A549 (cell line): ENCODE measurements around the gene KLHL36. TPM values are rescaled to one million over a fixed set of nuclear protein-coding genes. Genes with fewer than 3 reads are reported as not detected.

Experiments used
- ATAC-seq, 2 experiments: fragments of 200-7000 bp in 1 of 2; fragments of >200 bp in 1 of 2; cut with Nextera tagmentation in 1 of 2; cut with Tn5 transposase in 1 of 2; 3 replicates each; pipeline versions ENCODE4 v1.8.0 to v1.9.1; 2018 to 2020; ENCODE audit warnings: mild to moderate bottlenecking in 1 of 2, moderate library complexity in 1 of 2
- CTCF ChIA-PET: fragments of 300-600 bp; sonication (Branson Sonifier 250); formaldehyde crosslinking; extraction: SDS; loops from one replicate; lab custom pipeline; 2021; ENCODE audit warnings: antibody characterized with exemption, inconsistent platforms; lab: Yijun Ruan, JAX
- POLR2A ChIA-PET: fragments of 350-600 bp; formaldehyde crosslinking; extraction: SDS; loops from one replicate; lab custom pipeline; 2021; ENCODE audit warnings: antibody characterized with exemption, inconsistent platforms; lab: Yijun Ruan, JAX
- DNase-seq, 2 experiments: peaks; one replicate each; pipeline versions ENCODE4 v3.0.0 to v3.0.0-alpha.2; 2011 to 2016; ENCODE audit warnings: low read depth in 1 of 2, low spot score in 1 of 2
- FAIRE-seq: peaks from 2 replicates; lab custom pipeline; 2011; peaks lifted over from hg19 to GRCh38; lab: Jason Lieb, UNC
- H3K27ac ChIP-seq, 2 experiments: fragments of >200 bp; sonication (Bioruptor Twin); formaldehyde crosslinking; 3 replicates each; pipeline ENCODE4 v1.5.1; 2016 to 2017
- H3K4me1 ChIP-seq: fragments of >200 bp; sonication (Bioruptor Twin); formaldehyde crosslinking; 3 replicates; pipeline ENCODE4 v1.6.1; 2016
- H3K4me2 ChIP-seq: fragments of >200 bp; sonication (Bioruptor Twin); formaldehyde crosslinking; 3 replicates; pipeline ENCODE4 v1.6.1; 2016
- H3K4me3 ChIP-seq: fragments of >200 bp; sonication (Bioruptor Twin); formaldehyde crosslinking; 3 replicates; pipeline ENCODE4 v1.5.1; 2016
- H3K9me3 ChIP-seq: fragments of >200 bp; sonication (Bioruptor Twin); formaldehyde crosslinking; 3 replicates; pipeline ENCODE4 v1.6.1; 2016
- BCL3 ChIP-seq: fragments of >200 bp; sonication (Bioruptor Twin); formaldehyde crosslinking; IDR thresholded peaks from 3 replicates; pipeline ENCODE4 v1.6.1; 2016
- CBX2 ChIP-seq: fragments of 200-600 bp; sonication (generic); IDR thresholded peaks from 2 replicates; pipeline ENCODE4 v1.6.1; 2016; ENCODE audit warnings: low read depth, mild to moderate bottlenecking, borderline replicate concordance
- CBX8 ChIP-seq: fragments of 200-600 bp; sonication (generic); IDR thresholded peaks from 2 replicates; pipeline ENCODE4 v1.6.1; 2016
- CEBPB ChIP-seq, 2 experiments: fragments of >200 bp in 1 of 2; sonication (Bioruptor Twin) in 1 of 2; formaldehyde crosslinking in 1 of 2; IDR thresholded peaks; 2 replicates each; pipeline ENCODE4 v1.6.1; 2012 to 2016
- EHF ChIP-seq: fragments of 250-450 bp; sonication (Bioruptor Pico); IDR thresholded peaks from 2 replicates; pipeline ENCODE4 v1.5.0; 2020; ENCODE audit warnings: mild to moderate bottlenecking
- EHMT2 ChIP-seq: fragments of 200-600 bp; sonication (generic); IDR thresholded peaks from 2 replicates; pipeline ENCODE4 v1.6.1; 2016; ENCODE audit warnings: antibody characterized with exemption, low read depth, mild to moderate bottlenecking, moderate library complexity
- ELK1 ChIP-seq: fragments of 150-350 bp; IDR thresholded peaks from 2 replicates; pipeline ENCODE4 v1.6.1; 2014; ENCODE audit warnings: low read depth, mild to moderate bottlenecking, low read length
- FOSB ChIP-seq: fragments of 250-450 bp; sonication (Bioruptor Pico); IDR thresholded peaks from 2 replicates; pipeline ENCODE4 v1.5.0; 2020; ENCODE audit warnings: mild to moderate bottlenecking, moderate library complexity
- HDAC2 ChIP-seq: fragments of 200-600 bp; sonication (generic); IDR thresholded peaks from 2 replicates; pipeline ENCODE4 v1.6.1; 2016
- HMGXB4 ChIP-seq: fragments of 250-450 bp; sonication (Bioruptor Pico); IDR thresholded peaks from 2 replicates; pipeline ENCODE4 v1.5.0; 2021; ENCODE audit warnings: mild to moderate bottlenecking, moderate library complexity, borderline replicate concordance
- HOXA7 ChIP-seq: fragments of 250-450 bp; sonication (Bioruptor Pico); IDR thresholded peaks from 2 replicates; pipeline ENCODE4 v1.5.0; 2020; ENCODE audit warnings: mild to moderate bottlenecking, moderate library complexity
- HOXB13 ChIP-seq: fragments of 250-450 bp; sonication (Bioruptor Pico); IDR thresholded peaks from 2 replicates; pipeline ENCODE4 v1.5.0; 2020; ENCODE audit warnings: low read depth, mild to moderate bottlenecking, moderate library complexity
- JUNB ChIP-seq: fragments of >200 bp; sonication (Bioruptor Twin); formaldehyde crosslinking; IDR thresholded peaks from 2 replicates; pipeline ENCODE4 v1.6.1; 2016
- KDM1A ChIP-seq: fragments of 200-600 bp; sonication (generic); IDR thresholded peaks from 2 replicates; pipeline ENCODE4 v1.6.1; 2016; ENCODE audit warnings: low read depth, mild to moderate bottlenecking
- KDM5A ChIP-seq: fragments of 200-600 bp; sonication (generic); IDR thresholded peaks from 2 replicates; pipeline ENCODE4 v1.6.1; 2016; ENCODE audit warnings: antibody characterized with exemption, mild to moderate bottlenecking
- NPAS2 ChIP-seq: fragments of 250-450 bp; sonication (Bioruptor Pico); IDR thresholded peaks from 2 replicates; pipeline ENCODE4 v1.8.0; 2022; ENCODE audit warnings: mild to moderate bottlenecking, moderate library complexity, borderline replicate concordance
- PHF8 ChIP-seq: fragments of 200-600 bp; sonication (generic); IDR thresholded peaks from 2 replicates; pipeline ENCODE4 v1.6.1; 2016; ENCODE audit warnings: low read depth, mild to moderate bottlenecking, antibody characterized with exemption, moderate library complexity, borderline replicate concordance
- RAD21 ChIP-seq, 2 experiments: fragments of >200 bp in 1 of 2; sonication (Bioruptor Twin) in 1 of 2; formaldehyde crosslinking in 1 of 2; IDR thresholded peaks in 1 of 2; conservative IDR thresholded peaks in 1 of 2; 2 replicates in 1 of 2; 3 replicates in 1 of 2; pipeline ENCODE4 v1.6.1; 2012 to 2018; ENCODE audit warnings: inconsistent platforms in 1 of 2
- RARB ChIP-seq: fragments of 250-450 bp; sonication (Bioruptor Pico); IDR thresholded peaks from 2 replicates; pipeline ENCODE4 v1.8.0; 2021; ENCODE audit warnings: mild to moderate bottlenecking, moderate library complexity
- SMC3 ChIP-seq: fragments of >200 bp; sonication (Bioruptor Twin); formaldehyde crosslinking; IDR thresholded peaks from 3 replicates; pipeline ENCODE4 v1.6.1; 2018; ENCODE audit warnings: inconsistent platforms
- TP53 ChIP-seq: fragments of 250-450 bp; sonication (Bioruptor Pico); IDR thresholded peaks from 2 replicates; pipeline ENCODE4 v1.5.0; 2021; ENCODE audit warnings: mild to moderate bottlenecking, moderate library complexity
- USF2 ChIP-seq: fragments of 450-650 bp; IDR thresholded peaks from 2 replicates; pipeline ENCODE4 v1.6.1; 2014; ENCODE audit warnings: antibody characterized with exemption
- ZNF302 ChIP-seq: fragments of 250-450 bp; sonication (Bioruptor Pico); IDR thresholded peaks from 2 replicates; pipeline ENCODE4 v1.9.0; 2021; ENCODE audit warnings: inconsistent platforms, mild to moderate bottlenecking, moderate library complexity
- ZSCAN20 ChIP-seq: fragments of 250-450 bp; sonication (Bioruptor Pico); IDR thresholded peaks from 2 replicates; pipeline ENCODE4 v1.8.0; 2022; ENCODE audit warnings: mild to moderate bottlenecking, moderate library complexity
- WGBS: methylation state at CpG from one replicate; pipeline ENCODE4 v1.1.6; 2017; ENCODE audit errors: missing lambda C conversion rate; 5-methylcytosine and 5-hydroxymethylcytosine counted together
- polyA plus RNA-seq, 4 experiments: library from polyadenylated mRNA; depleted of rRNA in 3 of 4; stranded (reverse); fragments of >200 nt; fragmentation: RNase III in 1 of 4; extraction: RNeasy Plus Mini Kit Qiagen cat#74134 plus additional on column Dnase treatment in 1 of 4; gene quantifications; 2 replicates in 3 of 4; 3 replicates in 1 of 4; pipeline ENCODE4 v1.2.3, GENCODE V29; 2011 to 2017

Gene KLHL36
- polyA plus RNA-seq, 2 of the 4 experiments (the other 2 are of a cell fraction): 20.0 to 21.0 TPM

GRCh38 chr16:84654998-84655397 lies 6.7 kb downstream of the KLHL36 start:
- no peak for TF ChIP-seq CBX2
- TF ChIP-seq CBX8: no peak
- no peak for TF ChIP-seq ZSCAN20 (CRISPR knock-in tag)
- TF ChIP-seq HOXB13 (CRISPR knock-in tag): no peak
- no peak for TF ChIP-seq RARB
- ATAC-seq: no peak
- FAIRE-seq: no peak
- CTCF ChIA-PET: interaction anchor here (2.2 to 5.4 kb wide), 2 partner anchors 8 to 18 kb away, joined by 11 to 26 read pairs; no protein-coding TSS in a partner anchor
- H3K4me2 ChIP-seq: no peak overlapping the region
- WGBS: 74% methylated on average over 6 of the region's 6 CpGs
- no peak for DNase-seq
- H3K27ac ChIP-seq: no peak overlapping the region
- no peaks in the 10 kb centered on the region for H3K9me3 ChIP-seq
- H3K4me1 ChIP-seq: peaks cover 11% of the 10 kb centered on the region; the same call in 2 of the 3 replicates
- no peak overlapping the region for H3K4me3 ChIP-seq
- POLR2A ChIA-PET: interaction anchor here (0.8 kb wide), 1 partner anchor 150 kb away, joined by 3 read pairs; no protein-coding TSS in a partner anchor

- H3K4me1 ChIP-seq: no peaks in the 10 kb centered on the region
- POLR2A ChIA-PET: no interaction called here
- CTCF ChIA-PET: interaction anchor here (1.0 to 5.4 kb wide), 7 partner anchors 9 to 82 kb away, joined by 3 to 26 read pairs (median 5); no protein-coding TSS in a partner anchor
- H3K4me2 ChIP-seq: no peak overlapping the region
- H3K27ac ChIP-seq: no peak overlapping the region
- 94% methylated on average over 22 of the region's 22 CpGs for WGBS
- TF ChIP-seq NPAS2 (no peak), BCL3 (no peak), HOXA7 (CRISPR knock-in tag) (no peak), EHMT2 (no peak), KDM5A (no peak), HMGXB4 (CRISPR knock-in tag) (no peak), FOSB (CRISPR knock-in tag) (no peak), PHF8 (no peak), TP53 (no peak), JUNB (no peak), USF2 (no peak), RARB (no peak), CBX2 (no peak), EHF (CRISPR knock-in tag) (no peak), ELK1 (no peak)
- H3K9me3 ChIP-seq: no peaks in the 10 kb centered on the region
- no peak overlapping the region for H3K4me3 ChIP-seq
- DNase-seq (no peak), FAIRE-seq (no peak), ATAC-seq (no peak)
Measured at GRCh38 chr16:84656649-84657048, 8.3 kb downstream of the KLHL36 start.

GRCh38 chr16:84657229-84657837 lies 9.0 kb downstream of the KLHL36 start:
- Histone ChIP-seq H3K27ac (no peak overlapping the region), H3K4me1 (no peaks in the 10 kb centered on the region), H3K4me3 (no peak overlapping the region), H3K9me3 (no peaks in the 10 kb centered on the region), H3K4me2 (no peak overlapping the region)
- TF ChIP-seq HDAC2: no peak
- TF ChIP-seq SMC3: no peak
- TF ChIP-seq ZNF302 (CRISPR knock-in tag): no peak
- no peak for TF ChIP-seq ZSCAN20 (CRISPR knock-in tag)
- no peak for TF ChIP-seq CEBPB (IDR thresholded peaks at IDR 0.05)
- no peak for TF ChIP-seq KDM1A
- no peak for TF ChIP-seq EHF (CRISPR knock-in tag)
- TF ChIP-seq RAD21 (conservative IDR thresholded peaks at IDR 0.05 in 1 of 2, IDR thresholded peaks at IDR 0.05 in 1 of 2): no peak
- TF ChIP-seq BCL3: no peak
- ChIA-PET POLR2A (no interaction called here), CTCF (interaction anchor here (1.0 to 3.1 kb wide), 6 partner anchors 8 to 81 kb away, joined by 3 to 20 read pairs (median 4); no protein-coding TSS in a partner anchor)
- 94% methylated on average over 28 of the region's 50 CpGs for WGBS
- DNase-seq (no peak), FAIRE-seq (no peak), ATAC-seq (no peak)
